ENCODE data around the gene NFIC. TPM values are rescaled to one million over a fixed set of nuclear protein-coding genes. Genes with fewer than 3 reads are reported as not detected.

Gene NFIC
- polyA plus RNA-seq, 1 of the 3 experiments (the other 2 are of a cell fraction): 7.2 TPM

DNA sequence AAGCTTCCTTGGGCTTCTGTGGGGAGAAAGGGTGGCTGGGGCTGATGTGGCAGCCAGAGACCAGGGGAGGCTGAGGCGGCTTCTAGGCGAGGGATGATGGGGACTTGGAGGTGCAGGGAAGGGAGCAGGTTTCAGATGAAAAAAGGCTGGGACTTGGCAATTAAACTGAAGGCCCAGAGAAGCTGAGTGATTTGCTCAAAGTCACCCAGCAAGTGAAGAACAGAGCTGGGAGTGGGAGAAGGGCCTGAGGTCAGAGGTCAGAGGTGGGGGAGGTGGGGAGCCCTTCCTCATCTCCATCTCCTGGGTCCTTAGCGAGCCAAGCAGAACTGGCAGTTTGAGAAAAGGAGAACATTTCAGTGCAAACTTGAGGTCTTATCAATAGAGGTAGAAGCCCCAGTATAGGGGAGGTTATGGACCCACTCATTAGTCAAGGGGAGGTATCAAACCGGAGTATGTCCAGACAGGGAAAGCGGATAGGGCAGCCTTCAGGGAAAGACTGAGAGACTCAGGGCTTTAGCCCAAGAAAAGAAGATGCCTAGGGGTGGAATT, 49.6 kb upstream of the NFIC start:
- Histone ChIP-seq H3K4me2 (no peak overlapping the region), H3K4me3 (ENCODE audit: low read depth in 2 of 2, low read length in 1 of 2) (no peak overlapping the region), H3K4me1 (ENCODE audit: control insufficient read depth in 1 of 2, insufficient read depth in 2 of 2, low read depth in 1 of 2, low read length in 1 of 2) (no peaks in the 10 kb centered on the region), H3K36me3 (replicated peaks in 1 of 2; ENCODE audit: control insufficient read depth in 1 of 2, insufficient read depth in 2 of 2, low read length in 1 of 2) (no peaks in the 10 kb centered on the region), H4K20me1 (ENCODE audit: insufficient read depth) (0 out of 2 replicates have a peak, but pooled peaks cover 3% of the 10 kb centered on the region), H2AFZ (ENCODE audit: low read depth) (no peak overlapping the region), H3K9ac (no peak overlapping the region), H3K9me3 (no peaks in the 10 kb centered on the region), H3K9me2 (no peaks in the 10 kb centered on the region), H3K79me2 (ENCODE audit: insufficient read depth) (no peaks in the 10 kb centered on the region), H3F3A (replicated peaks; ENCODE audit: insufficient read depth) (peaks cover 7% of the 10 kb centered on the region), H3K27ac (ENCODE audit: low read depth in 2 of 2, low read length in 1 of 2) (no peak overlapping the region), H3K27me3 (ENCODE audit: insufficient read depth) (peaks cover 15% of the 10 kb centered on the region; the same call in 1 of the 2 replicates)
- ChIA-PET CTCF (interaction anchor here (0.7 to 3.6 kb wide), 6 partner anchors 8 to 671 kb away, joined by 3 to 13 read pairs (median 5); no protein-coding TSS in a partner anchor), POLR2A (no interaction called here)
- no peak for TF ChIP-seq ZBTB33 (IDR thresholded peaks at IDR 0.05; ENCODE audit: borderline replicate concordance, low read depth)
- no peak for TF ChIP-seq GATA2 (CRISPR knock-in tag; IDR thresholded peaks at IDR 0.05)
- TF ChIP-seq RFX5 (IDR thresholded peaks at IDR 0.05; ENCODE audit: low read length): no peak
- TF ChIP-seq NRF1 (IDR thresholded peaks at IDR 0.05; ENCODE audit: low read depth, low read length): no peak
- no peak for TF ChIP-seq MXI1 (IDR thresholded peaks at IDR 0.05; ENCODE audit: low read depth, low read length)
- no peak for TF ChIP-seq EZH2phosphoT487 (IDR thresholded peaks at IDR 0.05; ENCODE audit: borderline replicate concordance, low read depth)
- TF ChIP-seq ELF1 (IDR thresholded peaks at IDR 0.05): no peak
- TF ChIP-seq SMC3 (IDR thresholded peaks at IDR 0.05; ENCODE audit: low read depth, low read length): no peak
- no peak for TF ChIP-seq REST (IDR thresholded peaks at IDR 0.05; ENCODE audit: low read depth, low read length)
- TF ChIP-seq SIN3A (IDR thresholded peaks at IDR 0.05; ENCODE audit: borderline replicate concordance, low read depth, low read length): no peak
- TF ChIP-seq, protein P1, sequence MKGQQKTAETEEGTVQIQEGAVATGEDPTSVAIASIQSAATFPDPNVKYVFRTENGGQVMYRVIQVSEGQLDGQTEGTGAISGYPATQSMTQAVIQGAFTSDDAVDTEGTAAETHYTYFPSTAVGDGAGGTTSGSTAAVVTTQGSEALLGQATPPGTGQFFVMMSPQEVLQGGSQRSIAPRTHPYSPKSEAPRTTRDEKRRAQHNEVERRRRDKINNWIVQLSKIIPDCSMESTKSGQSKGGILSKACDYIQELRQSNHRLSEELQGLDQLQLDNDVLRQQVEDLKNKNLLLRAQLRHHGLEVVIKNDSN (IDR thresholded peaks at IDR 0.05; ENCODE audit: borderline replicate concordance, low read depth): no peak
- no peak for TF ChIP-seq MEF2A (IDR thresholded peaks at IDR 0.05; ENCODE audit: borderline replicate concordance, low read depth)
- TF ChIP-seq EP300 (IDR thresholded peaks at IDR 0.05; ENCODE audit: borderline replicate concordance in 1 of 2, low read depth in 1 of 2, low read length in 1 of 2): no peak
- TF ChIP-seq FOSL2 (IDR thresholded peaks at IDR 0.05; ENCODE audit: borderline replicate concordance, low read depth): no peak
- TF ChIP-seq CTCF (IDR thresholded peaks at IDR 0.05): no peak
- no peak for TF ChIP-seq CHD2 (IDR thresholded peaks at IDR 0.05; ENCODE audit: low read length, partially characterized antibody)
- TF ChIP-seq NFIC (IDR thresholded peaks at IDR 0.05; ENCODE audit: borderline replicate concordance): no peak
- 39% methylated on average over 5 of the region's 5 CpGs for WGBS (ENCODE audit: low lambda C conversion rate)
- peak; percentile 15 for DNase-seq

All from SK-N-SH (cell line).